Body of pancreas (tissue), 4 donors: ENCODE measurements around the gene TMEM178B.

ENCODE experiments used
- CTCF ChIP-seq, 7 experiments: fragments of 450-650 bp in 4 of 7; fragments of 200-600 bp in 3 of 7; sonication (generic) in 3 of 7; IDR thresholded peaks; one replicate each; pipeline ENCODE4 v1.5.1; 2016 to 2019; ENCODE audit warnings: antibody characterized with exemption in 7 of 7
- POLR2A ChIP-seq, 3 donors: fragments of 450-650 bp; IDR thresholded peaks; one replicate each; pipeline ENCODE4 v1.6.1; 2016; ENCODE audit warnings: antibody characterized with exemption in 3 of 3, mild to moderate bottlenecking in 2 of 3

- TF ChIP-seq CTCF (IDR thresholded peaks at IDR 0.05) (no peak), POLR2A (IDR thresholded peaks at IDR 0.05) (no peak)
These were observed 408.1 kb downstream of the TMEM178B start for GRCh38 chr7:141481971-141482370.
